GM19239 (cell line): ENCODE results near the gene FANCE.

Source experiments
- DNase-seq: peaks from one replicate; pipeline ENCODE4 v3.0.0; 2011; ENCODE audit warnings: low spot score; ENCODE audit not compliant: insufficient read length
- FAIRE-seq: peaks from 2 replicates; lab custom pipeline; 2011; peaks lifted over from hg19 to GRCh38; lab: Jason Lieb, UNC

Gene FANCE

DNA sequence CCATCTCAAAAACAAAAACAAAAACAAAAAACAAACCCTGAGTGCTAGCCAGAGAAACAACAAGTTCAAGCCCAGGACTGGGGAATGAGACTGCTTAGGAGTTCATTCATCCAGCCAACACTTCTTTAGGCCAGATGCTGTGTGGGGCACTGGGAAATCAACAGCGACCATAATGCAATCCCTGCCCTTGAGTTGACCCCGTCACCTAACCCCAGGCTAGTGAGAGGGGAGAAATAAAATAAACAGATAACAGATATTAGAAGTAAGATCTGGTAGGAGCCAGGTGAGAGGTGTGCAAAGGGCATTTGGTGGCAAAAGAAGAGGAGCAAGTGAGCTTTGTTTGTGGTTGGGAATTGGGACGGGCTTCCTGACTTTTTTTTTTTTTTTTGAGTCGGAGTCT lies 11.2 kb downstream of the FANCE start:
- no peak for DNase-seq
- FAIRE-seq: no peak

DNA sequence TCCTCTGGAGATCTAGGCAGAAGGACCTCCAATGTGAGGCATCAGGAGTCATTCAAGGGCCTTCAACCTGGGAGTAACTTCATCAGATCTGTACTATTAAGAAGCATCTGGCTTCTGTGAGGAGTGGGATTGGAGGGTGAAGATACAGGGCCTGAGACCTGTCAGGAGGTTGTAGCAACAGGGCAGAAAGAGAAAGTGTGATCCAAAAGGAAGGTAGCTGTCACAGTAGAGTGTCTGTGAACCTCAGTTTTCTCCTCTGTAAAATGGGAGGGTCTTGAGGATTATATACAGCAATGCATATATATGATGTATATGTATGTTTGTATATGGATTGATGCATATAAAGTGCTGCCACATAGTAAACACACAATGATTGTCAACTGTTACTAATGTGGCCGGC lies 13.5 kb downstream of the FANCE start:
- DNase-seq (no peak), FAIRE-seq (no peak)

DNA sequence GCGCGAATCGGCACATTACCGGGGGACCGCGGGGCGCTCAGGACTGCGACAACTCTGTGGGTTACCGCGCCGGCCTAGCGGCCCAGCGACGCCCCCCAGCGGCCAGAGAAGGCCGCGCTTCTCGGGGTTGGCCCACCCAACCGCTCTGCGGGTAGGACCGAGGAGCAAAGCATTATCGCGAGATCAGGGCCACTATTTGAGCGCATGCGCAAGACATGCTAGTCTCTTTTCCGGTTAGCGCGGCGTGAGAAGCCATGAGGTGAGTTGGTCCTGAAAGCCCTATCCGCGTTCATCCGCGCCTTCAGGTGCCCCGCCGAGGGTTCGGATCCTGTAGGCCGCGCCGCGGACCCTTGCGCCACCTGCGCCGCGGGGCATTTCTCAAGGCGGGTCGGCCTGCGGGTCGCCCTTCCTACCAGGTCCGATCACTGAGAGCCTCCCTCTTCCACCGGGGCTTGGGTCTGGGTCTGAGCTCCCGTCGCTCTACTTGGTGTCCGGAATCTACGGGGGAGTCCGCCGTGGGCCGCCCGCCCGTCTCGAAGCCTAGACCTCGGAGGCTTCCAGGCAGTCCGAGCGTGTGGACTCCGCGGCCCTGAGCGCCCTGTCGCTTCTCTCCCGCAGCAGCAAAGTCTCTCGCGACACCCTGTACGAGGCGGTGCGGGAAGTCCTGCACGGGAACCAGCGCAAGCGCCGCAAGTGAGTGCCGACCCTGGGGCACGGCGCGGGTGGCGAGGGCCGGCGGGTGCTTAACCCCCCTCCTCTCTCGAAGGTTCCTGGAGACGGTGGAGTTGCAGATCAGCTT lies 16.2 kb downstream of the FANCE start, which contains the start of gene RPL10A:
RPL10A (plus strand) TSS at position 221 of the 799 bp plus-strand sequence; CDS start at position 255, 34 bp downstream.
- peak; percentile 83 for FAIRE-seq
- peak; percentile 95 for DNase-seq

DNA sequence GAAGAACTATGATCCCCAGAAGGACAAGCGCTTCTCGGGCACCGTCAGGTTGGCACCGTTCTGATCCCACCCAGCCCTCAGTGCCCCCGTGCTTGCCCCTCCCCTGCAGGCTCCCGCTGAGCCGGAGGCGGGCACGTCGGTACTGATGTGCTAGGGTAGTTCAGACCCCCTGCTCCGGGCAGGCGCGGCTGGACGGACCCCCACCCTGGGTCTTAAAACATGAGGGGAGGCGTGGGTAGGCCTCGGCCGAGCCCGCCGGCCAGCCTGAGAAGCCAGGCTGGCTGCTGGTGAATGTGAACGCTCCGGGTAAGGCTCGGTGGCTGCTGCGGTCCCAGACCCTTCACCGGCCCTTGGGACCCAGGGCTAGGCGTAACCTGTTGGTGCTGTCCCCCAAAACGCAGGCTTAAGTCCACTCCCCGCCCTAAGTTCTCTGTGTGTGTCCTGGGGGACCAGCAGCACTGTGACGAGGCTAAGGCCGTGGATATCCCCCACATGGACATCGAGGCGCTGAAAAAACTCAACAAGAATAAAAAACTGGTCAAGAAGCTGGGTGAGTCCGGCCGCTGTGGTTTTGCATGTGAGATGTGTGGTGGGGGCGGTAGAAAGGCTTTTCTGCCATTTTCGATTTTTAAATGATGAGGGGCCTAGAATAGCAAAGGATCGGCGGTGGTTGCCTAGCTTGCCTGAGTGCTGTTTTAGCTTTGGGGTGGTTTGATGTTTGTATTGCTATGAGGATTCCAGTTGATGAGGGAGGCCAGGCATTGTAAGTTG lies 17.0 kb downstream of the FANCE start:
- DNase-seq (no peak), FAIRE-seq (no peak)

DNA sequence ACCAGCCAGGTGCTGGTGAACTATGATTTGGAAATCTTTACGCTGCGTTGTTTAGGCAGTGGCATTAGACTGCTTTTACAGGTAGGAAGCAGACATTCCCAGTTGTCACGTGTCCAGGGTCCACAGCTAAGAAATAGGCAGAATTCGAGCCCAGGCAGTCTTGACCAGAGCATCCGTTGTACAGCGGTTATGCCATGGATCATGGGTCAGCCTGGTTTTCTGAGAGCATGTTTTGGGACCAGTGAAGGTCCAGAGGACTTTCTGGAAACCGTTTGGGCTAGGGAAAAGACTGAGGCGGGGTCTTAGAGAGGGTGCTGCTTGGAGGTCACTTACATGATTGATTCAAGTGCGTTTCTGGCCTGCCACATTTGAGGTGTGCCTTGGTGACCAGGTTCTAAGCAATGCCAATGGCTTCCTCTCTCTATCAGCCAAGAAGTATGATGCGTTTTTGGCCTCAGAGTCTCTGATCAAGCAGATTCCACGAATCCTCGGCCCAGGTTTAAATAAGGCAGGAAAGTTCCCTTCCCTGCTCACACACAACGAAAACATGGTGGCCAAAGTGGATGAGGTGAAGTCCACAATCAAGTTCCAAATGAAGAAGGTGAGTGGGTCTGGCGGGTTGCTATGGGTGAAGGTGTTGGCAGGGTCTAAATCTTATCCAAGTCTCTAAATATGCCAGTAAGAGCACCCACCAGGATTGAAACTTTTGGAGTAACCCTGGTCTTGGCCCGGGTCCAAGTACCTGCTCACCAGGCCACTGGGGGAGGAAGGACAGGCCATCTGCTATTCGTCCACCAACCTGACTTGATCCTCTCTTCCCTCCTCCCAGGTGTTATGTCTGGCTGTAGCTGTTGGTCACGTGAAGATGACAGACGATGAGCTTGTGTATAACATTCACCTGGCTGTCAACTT lies 17.9 kb downstream of the FANCE start:
- DNase-seq: no peak
- FAIRE-seq: no peak

DNA sequence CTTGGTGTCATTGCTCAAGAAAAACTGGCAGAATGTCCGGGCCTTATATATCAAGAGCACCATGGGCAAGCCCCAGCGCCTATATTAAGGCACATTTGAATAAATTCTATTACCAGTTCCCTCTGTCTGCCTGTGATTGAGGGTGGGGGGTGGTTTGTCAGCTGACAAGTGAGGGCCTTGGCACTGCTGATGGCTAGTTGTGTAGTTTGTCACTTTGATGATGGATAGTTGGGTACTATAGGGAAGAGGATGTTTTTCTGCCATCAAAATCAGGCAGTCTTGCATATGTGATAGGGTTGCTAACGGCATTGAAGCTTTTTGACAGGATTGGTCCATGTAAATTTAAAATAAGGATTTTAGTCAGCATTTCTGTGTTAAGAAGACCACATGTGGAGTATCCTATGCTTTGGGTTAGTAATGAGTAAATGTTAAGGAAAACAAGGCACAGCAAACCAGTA lies 18.6 kb downstream of the FANCE start:
- no peak for FAIRE-seq

DNA sequence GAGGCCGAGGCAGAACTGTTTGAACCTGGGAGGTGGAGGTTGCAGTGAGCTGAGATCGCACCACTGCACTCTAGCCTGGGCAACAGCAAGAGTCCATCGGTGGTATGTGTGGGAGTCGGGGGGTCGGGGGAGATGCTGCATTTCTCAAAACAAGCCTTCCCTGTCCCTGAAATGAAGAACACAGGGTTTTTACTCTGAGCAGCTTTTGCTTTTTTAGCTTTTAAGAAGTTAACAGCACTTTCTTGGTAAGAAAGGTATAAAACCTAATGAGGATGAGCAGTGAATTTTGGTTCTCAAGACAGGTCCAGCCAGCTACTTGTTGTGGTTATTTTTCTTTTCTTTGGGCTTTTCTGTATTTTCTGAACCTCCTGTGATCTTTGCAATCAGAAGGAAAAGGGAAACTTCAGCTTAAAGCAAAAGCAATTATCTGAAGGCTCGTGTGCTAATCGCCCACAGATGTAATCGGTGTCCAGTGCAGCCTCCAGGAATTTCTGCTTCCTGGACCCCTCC lies 19.8 kb downstream of the FANCE start:
- DNase-seq (no peak), FAIRE-seq (no peak)

More for the DNA sequence above, 18.6 kb downstream of the FANCE start:
- DNase-seq: no peak

DNA sequence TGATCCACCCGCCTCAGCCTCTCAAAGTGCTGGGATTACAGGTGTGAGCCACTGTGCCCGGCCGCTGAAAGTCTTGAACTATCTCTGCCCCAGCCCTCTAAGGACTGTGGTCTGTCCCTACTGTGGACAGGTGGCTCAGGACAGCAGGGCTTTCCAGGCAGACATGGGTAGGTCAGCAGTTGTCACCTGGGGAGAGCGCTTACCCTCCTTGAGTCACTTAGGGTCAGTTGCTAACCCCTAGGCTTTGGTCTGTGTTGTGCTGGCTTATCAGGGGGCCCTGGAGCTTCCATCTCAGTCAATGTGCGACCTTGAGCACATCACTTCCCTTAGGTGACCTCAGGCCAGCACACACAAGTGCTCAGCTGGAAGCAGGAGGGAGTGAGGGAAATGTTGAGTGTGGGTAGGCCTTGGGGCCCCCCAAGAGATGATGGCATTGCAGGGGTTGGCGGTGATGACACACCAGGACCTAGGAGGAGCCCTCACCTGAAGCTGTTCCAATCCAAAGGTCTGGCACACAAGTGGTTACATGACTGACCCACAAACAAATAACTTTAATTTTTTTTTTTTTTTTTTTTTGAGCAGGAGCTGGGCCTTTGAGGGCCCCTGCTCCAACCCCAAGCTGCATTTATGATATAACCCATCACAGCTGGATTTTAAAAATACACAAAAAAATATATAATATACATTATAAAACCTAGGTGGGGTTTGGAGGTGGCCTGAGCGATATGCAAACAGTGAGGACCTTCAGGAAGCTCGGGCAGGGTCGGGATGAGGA lies 21.1 kb downstream of the FANCE start:
- FAIRE-seq: no peak
- DNase-seq: no peak

DNA sequence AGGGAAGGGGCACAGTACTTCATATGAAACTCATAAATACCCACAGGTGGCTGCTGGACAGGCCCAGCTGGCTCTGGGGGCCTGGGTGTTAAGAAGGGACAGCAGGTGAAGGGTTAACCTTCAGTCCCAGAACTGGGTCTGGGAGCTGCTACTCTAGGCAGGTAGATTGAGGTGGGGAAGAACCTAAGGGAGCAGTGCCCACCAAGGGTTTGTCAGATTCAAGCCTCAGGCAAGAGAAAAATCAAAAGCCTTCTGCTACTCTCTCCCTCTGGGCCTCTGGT lies 21.7 kb downstream of the FANCE start:
- DNase-seq (no peak), FAIRE-seq (no peak)

DNA sequence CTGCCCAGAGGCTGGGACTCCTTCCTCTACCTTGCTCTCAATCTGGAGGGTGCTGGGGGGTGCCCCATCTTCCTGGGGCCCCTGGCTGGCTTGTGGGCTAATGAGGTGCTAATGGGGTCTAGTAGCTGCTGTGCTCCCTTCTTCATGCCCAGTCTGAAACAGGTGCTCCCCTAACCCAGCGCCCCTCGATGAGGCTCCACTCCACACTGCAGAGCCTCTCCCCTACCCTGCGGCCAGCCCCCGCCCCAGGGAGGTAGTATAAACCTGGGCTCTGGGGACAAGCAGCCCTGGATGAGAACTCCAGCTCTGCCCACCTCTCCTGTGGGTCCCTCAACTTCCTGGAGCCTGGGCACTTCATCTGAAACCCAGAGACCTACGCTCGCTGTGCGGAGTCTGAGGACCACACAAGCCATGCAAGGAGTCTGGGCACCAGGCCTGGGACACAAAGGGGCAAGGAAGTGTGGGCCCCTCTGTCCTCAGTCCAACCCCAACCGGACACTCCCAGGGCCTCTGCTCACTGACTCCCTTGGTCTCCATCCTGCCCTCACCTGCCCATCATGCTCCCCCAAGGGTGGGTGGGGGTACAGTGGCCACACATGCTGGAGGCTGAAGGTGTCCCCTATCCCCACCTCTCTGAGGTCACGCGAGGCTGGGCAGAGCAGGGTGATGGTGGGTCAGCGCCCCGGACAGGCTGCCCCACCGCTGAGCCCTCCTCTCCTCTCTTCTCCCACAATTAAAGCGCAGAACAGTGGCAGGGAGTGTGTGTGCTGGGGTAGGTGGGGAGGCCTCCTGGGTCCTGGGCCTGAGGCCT lies 22.2 kb downstream of the FANCE start:
- FAIRE-seq (no peak), DNase-seq (no peak)

DNA sequence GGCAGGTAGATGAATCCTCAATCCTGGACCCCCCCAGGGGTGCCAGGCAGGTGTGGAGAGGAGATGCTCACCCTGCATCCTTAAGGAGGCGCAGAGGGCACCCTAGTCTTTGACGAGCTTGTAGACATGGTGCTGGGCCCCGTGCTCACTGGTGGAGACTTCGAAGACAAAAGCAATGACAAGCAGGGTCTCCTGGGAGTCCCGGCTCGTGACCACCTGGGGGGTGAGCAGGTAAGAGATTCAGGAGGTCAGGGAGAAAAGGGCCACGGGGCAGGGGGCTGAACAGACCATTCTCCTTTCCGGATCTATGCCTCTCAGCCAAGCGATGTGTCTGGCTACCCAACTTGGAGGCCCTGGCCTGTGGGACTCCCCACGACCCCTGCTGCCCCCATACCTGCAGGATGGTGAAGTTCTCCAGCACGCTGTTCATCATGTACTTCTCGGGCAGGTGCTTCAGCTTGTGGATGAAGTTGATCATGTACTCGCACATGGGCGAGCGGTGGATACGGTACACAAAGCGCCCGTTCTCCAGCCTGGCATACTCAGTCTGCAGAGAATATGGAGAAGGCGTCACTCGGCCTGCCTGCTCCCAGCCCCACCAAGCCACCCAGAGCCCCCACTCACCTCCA lies 22.9 kb downstream of the FANCE start:
- DNase-seq (no peak), FAIRE-seq (no peak)

DNA sequence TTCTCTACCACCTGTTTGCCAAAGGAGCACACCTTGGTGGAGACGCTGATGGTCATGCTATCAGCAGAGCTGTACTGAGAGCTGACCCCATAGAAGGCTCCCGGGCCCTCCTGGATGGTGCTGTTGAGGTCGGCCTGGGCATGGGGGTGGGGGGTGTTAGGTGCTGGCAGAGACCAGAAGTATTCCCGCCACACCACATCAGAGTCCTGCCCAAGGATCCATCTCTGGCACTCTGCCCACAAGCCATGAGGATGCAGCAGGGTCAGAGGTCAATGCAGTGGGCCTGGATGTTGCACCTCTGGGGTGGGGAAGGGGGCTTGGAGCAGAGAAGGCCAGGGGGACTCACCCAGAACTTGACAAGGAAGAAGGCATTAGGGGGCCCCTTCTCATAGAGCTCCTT lies 23.4 kb downstream of the FANCE start:
- FAIRE-seq: no peak
- DNase-seq: no peak

DNA sequence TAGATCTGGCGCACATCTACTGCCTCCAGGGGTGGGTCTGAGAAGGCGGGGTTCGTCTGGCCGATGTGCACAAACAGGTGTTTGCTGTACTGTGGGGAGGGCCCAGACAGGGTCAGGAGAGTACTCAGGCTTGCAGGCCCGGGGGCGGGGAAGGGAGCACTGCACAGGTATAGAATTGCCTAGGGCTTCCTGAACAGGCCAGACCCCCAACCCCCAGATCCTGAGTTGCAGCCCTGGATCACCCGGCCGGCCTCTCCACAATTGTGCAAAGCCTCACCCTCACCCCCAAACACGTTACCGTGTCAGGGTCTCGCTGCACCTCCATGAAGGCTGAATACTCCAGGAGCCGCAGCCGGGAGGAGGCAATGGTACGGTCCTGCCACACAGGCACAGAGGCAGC lies 23.9 kb downstream of the FANCE start:
- FAIRE-seq: no peak
- no peak for DNase-seq

DNA sequence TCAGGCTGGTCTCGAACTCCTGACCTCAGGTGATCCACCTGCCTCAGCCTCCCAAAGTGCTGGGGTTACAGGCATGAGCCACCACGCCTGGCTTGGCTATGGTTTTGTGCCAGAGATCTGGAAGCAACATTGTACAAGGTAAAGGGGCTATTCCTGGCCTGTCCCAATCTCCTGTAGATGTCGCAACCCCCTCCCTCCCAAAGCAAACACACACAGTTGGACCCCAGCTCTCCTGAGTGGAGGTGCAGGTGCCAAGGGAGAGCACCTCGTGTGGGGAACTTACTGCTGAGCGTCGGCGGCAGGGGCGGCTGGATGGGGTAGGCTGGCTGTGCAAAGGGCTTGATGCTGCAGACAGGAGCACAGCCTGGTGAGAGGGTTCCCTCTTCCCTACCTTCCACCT lies 24.9 kb downstream of the FANCE start:
- FAIRE-seq (no peak), DNase-seq (no peak)

DNA sequence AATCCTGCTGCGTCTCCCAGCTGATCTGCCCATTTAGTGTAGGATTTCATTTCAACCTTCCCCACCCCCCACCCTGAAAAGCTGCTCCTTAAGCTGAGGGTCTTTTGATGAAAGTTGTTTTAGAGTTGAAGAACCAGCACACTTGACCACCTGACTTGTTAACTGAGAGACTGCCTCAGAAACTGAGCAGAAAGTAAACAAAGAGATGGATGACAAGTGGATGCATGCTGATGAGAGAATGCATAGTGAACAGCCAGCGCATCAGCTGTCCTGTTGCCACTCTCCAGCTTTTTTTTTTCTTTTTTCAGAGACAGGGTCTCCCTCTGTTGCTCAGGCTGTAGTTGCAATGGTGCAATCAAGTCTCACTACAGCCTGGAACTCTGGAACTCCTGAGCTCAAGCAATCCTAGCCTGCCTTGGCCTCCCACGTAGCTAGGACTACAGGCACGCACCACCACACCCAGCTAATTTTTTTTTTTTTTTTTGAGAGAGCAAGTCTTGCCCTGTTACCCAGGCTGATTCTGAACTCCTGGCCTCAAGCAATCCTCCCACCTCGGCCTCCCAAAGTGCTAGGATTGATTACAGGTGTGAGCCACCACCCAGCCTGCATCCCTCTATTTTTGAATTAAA lies 25.5 kb downstream of the FANCE start:
- DNase-seq (no peak), FAIRE-seq (no peak)

DNA sequence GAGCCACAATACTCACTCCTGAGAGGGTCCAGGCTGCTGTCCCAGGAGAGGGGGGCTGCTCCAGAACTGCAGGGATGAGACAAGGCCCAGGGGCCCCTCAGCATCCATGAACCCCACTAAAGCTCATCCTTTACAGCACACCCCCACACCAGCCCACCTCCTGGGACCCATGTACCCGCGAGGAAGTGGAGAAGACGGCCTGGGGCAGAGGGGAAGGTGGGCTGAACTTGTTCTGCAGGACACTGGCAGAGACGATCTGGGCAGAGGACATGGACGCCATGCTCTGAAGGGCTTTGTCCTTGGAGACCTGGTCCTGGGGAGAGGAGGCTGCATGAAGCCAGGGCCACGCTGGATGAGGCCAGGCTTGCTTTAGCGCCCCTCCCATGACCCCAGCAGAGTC lies 26.1 kb downstream of the FANCE start:
- DNase-seq: no peak
- no peak for FAIRE-seq

DNA sequence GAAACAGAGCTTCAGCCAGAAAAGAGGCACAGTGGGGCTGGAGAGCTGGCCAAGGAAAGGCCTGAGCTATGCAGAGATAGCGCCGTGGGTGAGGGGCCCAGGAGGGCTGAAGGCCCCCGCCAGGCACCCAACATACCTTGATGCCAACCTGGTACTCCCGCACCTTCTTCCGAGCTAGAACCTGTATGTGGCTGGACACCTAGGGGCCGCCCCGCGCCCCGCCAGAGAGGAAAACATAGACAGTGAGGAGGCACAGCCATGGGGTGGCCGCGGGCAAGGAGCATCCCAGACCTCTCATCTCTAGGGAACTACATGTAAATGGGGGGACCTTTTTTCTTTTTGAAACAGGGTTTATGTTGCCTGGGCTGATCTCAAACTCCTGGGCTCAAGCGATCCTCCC lies 28.0 kb downstream of the FANCE start:
- FAIRE-seq (no peak), DNase-seq (no peak)

DNA sequence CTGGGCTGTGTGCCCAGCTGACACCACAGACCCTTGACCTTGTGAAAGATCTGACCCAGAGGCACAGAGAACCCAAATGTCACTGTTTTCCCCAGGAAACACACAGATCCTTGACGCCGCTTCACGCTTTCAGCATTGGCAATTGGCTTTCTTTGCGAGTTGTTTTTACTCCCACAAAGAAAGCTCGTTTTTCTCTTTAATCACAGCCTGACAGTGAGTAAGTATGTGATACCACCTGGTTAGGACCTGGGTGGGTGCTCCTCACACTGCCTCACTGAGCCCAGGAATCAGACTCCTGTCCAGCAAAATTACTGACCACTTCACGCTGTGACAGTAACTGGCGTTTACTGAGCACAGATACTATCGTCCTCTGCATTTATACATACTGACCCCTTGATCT lies 29.1 kb downstream of the FANCE start:
- no peak for DNase-seq
- no peak for FAIRE-seq
